LNCaP clone FGC (cell line): ENCODE results near the gene IZUMO1.

ENCODE experiments used
- DNase-seq: peaks from one replicate; pipeline ENCODE4 v3.0.0-alpha.2; 2011; ENCODE audit warnings: low read depth
- H3K4me3 ChIP-seq: 2 replicates; pipeline ENCODE4 v1.5.1; 2011; ENCODE audit warnings: mild to moderate bottlenecking, low read depth, low read length, control low read depth
- TF ChIP-seq, protein P1 (sequence below): IDR thresholded peaks from 2 replicates; pipeline ENCODE4 v1.5.1; 2012; ENCODE audit warnings: mild to moderate bottlenecking; ENCODE audit not compliant: control insufficient read depth, insufficient read depth; ENCODE audit errors: extremely low read depth

IZUMO1 gene

DNA sequence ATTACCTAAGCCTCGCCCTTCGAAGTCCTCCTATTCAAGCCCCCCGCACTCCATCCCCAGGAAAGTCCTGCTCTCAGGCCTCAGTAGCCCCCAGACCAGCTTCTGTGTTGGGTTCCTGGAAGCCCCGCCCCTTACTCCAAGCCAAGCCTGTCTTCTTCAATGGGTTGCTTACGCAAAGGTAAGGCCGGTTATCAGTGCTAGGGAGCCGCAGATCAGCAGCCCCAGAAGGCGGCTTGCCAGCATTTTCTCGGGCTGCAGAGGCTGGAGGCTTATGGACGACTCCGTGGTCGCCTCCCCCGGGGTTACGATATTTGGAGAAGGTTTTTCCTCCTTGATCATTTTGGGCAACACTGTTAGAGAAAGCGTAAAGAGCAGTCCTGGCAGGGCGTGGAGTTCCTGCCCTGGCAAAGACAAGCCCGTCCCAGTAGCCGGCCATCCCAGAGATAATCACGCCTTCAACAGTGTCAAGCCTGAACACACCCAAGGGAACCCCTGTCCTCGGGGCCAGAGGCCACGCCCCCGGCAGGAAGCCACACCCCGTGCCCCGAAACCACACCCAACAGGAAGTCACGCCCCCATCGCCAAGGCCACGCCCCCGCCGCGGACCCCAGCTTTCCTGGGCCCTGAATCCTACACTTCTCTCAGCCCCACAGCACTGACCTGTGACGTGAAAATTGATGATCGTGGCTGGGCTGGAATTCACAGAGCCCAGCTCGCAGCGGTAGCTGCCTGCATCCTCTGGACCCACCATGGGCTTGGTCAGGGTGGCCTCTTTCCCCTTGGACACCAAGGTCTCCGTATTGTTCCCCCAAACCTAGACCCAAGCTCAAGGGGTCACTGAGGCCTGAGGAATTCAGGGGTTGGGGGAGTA lies 5.3 kb downstream of the IZUMO1 start:
- DNase-seq = no peak
- TF ChIP-seq, protein P1, sequence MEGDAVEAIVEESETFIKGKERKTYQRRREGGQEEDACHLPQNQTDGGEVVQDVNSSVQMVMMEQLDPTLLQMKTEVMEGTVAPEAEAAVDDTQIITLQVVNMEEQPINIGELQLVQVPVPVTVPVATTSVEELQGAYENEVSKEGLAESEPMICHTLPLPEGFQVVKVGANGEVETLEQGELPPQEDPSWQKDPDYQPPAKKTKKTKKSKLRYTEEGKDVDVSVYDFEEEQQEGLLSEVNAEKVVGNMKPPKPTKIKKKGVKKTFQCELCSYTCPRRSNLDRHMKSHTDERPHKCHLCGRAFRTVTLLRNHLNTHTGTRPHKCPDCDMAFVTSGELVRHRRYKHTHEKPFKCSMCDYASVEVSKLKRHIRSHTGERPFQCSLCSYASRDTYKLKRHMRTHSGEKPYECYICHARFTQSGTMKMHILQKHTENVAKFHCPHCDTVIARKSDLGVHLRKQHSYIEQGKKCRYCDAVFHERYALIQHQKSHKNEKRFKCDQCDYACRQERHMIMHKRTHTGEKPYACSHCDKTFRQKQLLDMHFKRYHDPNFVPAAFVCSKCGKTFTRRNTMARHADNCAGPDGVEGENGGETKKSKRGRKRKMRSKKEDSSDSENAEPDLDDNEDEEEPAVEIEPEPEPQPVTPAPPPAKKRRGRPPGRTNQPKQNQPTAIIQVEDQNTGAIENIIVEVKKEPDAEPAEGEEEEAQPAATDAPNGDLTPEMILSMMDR = no peak
- no peak overlapping the region for H3K4me3 ChIP-seq

DNA sequence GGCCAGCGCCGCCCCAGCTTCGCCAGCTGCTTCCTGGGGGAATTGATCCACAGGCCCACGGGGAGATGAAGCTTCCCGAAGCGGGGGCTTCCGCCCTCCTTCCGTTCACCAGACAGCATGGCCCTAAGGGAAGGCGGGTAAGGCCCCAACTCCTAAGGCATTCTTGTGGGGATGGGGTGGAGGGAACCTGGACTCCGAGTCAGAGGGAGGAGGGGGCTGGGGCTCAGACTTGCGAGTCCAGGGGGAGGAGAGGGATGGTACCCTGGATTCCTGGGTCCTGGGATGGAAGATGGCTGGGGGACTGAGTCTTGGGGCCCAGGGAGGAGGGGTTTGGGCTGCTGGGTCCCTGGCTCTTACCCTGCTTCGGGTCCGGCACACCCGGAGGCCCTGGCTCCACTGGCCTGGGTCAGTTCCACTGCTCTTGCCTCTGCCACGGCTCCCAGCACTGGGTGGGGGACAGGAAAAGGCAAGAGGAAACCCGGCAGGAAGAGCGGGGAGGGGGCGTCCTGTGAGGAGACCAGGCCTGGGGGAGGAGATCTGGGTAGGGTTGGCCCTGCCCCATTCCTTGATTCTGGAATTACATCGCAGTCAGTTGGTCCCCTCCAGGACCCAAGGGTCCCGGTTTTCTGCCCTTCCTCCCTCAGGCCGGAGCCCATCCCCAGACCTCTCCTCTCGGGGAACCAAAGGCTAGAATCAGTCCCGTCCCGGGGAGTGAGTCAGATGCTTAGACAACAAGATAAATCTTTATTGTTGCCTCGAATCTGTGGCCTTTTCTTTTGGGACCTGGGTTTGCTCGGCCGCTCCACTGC lies 6.3 kb downstream of the IZUMO1 start, which contains the start of gene RASIP1:
Gene RASIP1, minus strand, starts transcription at position 447 of the 809 bp plus-strand sequence. Its CDS starts 328 bp downstream, at position 119.
- H3K4me3 ChIP-seq = no peak within 1 kb of the TSS; the same call in 1 of the 2 replicates
- DNase-seq = no peak
- TF ChIP-seq, protein P1 = no peak

DNA sequence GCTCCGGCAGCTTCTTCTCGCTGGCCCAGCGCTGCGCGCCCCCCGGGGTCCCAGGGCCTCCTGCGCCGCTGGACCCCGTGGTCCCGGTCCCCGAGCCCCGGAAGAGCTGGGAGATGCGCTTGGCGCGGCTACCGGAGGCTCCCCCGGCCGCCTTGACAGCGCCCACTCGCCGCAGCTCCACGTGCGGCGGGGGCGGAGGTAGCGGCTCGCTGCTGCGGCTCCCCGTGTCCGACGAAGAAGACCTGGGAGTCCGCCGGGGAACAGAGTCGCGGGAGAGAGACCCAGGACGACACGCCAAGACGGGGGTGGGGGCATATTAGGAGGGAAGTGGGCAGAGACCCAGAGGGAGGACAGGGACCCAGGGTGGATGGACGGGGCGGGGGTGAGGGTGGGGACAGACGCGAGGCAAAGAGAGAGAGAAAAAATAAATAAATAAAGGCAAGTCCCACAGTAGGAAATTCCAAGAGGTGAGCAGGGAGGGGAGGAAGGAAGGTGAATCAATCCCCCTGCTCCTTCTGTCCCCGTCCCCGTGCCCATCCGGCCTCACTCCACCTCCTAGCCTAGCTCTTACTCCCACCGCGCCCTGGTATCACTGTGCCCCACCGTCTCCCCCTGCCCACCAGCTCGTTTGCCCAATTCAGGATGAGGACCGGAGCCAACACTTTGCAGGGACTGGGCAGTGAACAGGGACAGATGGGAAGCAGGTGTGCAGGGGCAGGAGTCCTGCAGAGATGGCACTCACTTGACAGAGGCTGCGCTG lies 7.1 kb downstream of the IZUMO1 start:
- H3K4me3 ChIP-seq = peak overlapping the region; percentile 36
- TF ChIP-seq, protein P1 = no peak
- DNase-seq = no peak

DNA sequence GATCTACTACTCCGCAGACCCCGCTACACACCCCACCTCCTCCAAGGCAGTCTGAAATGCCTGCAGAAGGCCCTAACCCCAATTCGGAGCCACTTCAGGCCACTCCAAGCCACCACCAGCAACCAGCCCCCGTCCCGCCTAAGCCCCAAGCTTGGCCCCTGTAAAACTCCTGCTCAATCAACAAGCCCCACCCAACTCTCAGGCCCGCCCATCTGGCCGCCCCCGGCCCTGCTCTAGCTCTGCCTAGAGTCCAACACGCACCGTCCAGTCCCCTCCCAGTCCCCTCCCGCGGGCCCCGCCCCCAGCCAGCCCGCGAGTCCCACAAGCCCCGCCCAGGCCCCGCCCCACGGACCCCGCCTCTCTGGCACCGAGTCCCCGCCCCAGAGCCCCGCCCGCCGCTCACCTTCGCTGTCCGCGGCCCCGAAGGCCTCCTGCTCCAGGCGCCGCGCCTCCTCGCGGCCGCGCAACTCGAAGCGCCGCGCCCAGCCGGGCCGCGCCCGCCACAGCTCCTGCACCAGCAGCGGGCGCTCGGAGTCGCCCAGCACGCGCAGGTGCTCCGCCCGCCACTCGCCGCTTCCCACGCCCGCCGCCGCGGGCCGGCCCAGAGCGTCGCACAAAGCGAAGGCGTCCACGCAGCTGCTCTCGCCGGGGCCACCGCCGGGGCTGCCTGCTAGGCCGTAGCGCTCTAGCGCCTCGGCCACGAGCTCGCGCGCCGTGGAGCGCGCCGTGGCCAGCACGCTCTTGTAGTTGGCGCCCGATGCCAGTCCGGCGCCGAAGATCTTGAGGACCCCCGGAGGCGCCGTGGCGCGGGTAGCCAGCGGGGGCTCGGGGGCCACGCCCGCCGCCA lies 7.9 kb downstream of the IZUMO1 start:
- DNase-seq = peak; percentile 38
- TF ChIP-seq, protein P1 = peak; percentile 61
- peak overlapping the region; percentile 36 for H3K4me3 ChIP-seq

DNA sequence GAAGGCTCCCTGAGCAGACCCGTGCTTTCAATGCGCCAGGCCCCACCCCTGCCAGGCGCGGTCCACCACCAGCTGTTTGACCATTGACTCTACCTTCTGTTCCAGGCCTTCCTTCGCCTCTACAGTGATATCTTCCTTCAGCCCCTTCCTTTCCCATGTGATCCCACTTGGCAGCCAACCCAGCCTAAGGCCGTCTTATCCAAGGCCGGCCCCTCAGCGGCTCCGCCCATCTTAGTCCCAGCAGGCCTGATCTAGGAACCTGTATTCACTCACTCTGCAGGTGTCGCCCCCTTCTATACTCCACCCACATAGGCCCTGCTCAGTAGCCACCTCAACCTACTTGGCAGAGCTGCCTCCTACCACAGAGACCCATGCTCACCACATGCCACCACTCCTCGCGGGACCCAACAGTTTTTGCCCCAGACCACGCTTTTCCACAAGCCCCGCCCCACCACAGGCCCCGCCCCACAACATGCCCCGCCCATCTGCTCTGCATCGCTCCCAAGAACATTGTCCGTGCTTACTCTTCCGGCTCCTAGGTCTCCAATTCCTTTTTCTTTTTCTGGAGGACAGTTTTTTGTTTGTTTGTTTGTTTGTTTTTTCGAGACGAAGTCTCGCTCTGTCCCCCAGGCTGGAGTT lies 9.2 kb downstream of the IZUMO1 start:
- TF ChIP-seq, protein P1 = no peak
- DNase-seq = no peak
- H3K4me3 ChIP-seq = no peak overlapping the region
